HG03064 (cell line): Measurements from ENCODE around the gene NTPCR.
A peak's percentile ranks its signal among the peaks of the same experiment; 100 is the strongest.
"Not testable (repeated sequence)": the region's sequence is repeated elsewhere in the genome, so short reads cannot be mapped to it uniquely, and the experiment has no call there.

Experiments
- ATAC-seq: cut with Tn5 transposase; IDR thresholded peaks from one replicate; pipeline ENCODE4 v1.9.1; 2021; ENCODE audit warnings: low read depth; ENCODE audit not compliant: unreplicated experiment

Gene NTPCR

GRCh38 chr1:232925421-232926220, 24.8 kb upstream of the NTPCR start:
- ATAC-seq: no peak

DNA sequence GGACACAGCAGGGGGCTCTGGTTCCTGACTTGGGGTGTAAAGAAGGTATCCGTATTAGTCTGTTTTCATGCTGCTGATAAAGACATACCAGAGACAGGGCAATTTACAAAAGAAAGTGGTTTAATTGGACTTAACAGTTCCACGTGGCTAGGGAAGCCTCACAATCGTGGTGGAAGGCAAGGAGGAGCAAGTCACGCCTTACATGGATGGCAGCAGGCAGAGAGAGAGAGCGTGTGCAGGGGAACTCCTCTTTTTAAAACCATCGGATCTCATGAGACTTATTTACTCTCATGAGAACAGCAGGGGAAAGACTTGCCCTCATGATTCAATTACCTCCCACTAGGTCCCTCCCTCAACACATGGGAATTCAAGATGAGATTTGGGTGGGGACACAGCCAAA, 23.2 kb upstream of the NTPCR start:
- ATAC-seq: not testable (repeated sequence)

DNA sequence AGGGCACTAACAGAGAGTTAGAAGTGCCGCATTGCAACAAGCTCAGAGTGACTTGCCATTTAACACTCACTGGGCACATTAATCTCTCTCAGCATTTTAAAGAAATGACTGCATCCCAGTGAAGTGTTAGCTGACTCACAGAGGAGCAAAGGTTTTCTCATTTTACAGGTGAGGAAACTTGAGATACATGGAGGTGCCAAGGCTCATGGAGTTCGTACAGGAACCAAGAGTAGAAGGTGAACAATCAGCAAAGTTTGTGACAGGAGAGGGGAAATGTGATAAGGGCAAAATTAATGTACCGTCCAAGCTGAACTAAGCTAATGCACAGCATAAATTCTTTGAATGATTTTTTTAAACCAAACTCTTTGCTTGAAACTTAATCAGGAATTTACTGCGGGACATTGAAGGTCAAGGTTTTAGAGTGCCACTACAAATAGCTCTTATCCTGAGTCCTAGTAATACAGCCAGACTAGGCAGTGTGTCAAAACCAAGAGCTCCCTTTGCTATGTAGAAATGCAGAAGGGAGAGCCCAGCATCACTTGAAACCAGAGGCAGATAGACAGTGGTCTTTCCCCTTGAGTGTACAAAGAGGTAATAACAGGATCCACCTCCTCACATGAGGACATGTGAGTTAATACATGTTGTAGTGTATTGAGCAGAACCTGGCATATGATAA, 22.4 kb upstream of the NTPCR start:
- ATAC-seq: no peak

DNA sequence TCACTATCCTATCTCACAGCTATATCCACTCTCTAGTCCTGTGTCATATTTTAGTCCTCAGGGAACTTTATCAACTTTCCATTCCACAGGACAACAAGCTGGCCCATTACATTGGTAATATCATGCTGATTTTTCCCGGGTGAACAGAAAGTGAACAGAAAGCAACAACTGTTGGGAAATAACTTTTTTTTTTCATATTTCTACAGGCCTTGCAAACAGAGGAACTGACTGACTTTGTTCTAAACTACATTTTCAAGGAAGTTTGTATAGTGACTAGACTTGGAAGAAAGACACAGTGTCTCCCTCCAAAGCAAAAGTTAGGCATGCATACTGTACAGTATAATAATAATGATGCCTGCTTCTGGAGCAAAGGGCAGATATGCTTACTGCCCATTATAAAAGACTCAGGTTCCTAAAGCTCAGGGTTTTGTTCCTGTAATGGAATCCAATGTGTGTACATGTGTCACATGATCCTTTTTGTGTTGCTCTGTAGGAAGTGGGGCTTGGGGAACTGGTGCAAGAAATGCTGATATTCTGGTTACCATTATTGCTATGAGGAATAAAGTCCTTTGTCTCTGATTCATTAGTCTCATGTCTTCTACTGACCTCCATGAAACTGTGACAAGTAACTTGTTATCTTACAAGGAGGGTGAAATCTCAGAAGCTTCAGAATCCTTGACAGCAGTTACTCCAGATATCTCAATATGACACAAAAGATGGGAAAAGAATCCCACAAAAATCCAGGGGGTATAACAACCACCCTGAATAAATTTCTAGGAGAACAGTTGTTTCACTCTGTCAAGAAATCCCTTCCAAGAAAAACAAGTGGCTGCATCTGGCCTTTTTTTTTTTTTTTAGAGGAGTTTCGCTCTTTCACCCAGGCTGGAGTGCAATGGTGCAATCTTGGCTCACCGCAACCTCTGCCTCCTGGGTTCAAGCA, 17.7 kb upstream of the NTPCR start:
- ATAC-seq: no peak

DNA sequence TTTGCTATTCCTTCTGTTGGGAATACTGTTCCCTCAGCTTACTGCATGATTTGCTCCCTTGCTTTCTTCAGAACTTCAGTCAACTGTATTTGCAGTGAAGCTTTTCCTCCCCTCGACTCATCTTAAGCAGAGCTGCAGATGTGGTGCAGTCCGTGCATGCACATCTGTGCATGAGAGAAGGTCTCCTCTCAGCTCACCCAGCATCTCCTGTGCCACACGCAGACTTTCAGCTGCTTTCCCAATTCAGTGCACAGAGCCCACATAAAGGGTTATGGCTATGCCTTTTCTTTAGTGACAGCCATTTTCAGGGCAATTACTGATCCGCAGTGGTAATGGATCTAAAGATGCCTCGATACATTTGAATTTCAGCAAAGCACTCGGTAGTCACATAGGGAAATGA, 13.5 kb upstream of the NTPCR start:
- ATAC-seq: no peak

DNA sequence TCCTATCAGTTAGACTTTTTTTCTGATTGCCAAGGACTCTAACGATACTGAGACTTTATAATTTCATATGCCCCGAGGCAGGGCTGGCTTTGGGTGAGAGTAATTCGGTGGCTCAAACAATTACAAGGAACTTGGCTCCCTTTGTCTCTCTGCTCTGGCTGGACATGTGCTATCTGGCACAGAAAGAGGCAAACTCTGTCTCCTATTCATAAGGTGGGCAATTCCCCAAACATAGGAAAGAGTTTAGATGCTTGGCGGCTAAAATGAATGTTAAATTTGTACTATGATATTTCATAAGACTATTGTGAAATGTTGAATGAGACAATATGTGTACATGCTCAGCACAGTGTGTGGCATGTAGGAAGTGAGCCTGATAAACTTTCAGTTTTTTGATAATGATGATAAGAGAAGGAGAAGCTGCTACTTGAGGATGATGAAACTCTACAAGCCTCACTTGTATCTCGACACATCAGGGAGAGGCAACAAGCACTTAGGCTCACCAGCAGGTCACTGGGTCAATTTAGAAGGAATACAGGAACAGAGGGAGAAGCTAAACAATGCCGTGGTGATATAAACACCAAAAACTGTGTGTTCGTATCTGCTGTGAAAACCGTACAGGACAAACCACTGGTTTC, 12.6 kb upstream of the NTPCR start:
- no peak for ATAC-seq

- no peak for ATAC-seq
These were observed 11.5 kb upstream of the NTPCR start for GRCh38 chr1:232938926-232939325.

GRCh38 chr1:232939748-232940147, 10.7 kb upstream of the NTPCR start:
- ATAC-seq: no peak

GRCh38 chr1:232940262-232940661, 10.1 kb upstream of the NTPCR start:
- ATAC-seq: peak; percentile 53

GRCh38 chr1:232942413-232943294, 7.8 kb upstream of the NTPCR start:
- ATAC-seq: no peak

GRCh38 chr1:232943679-232944252, 6.6 kb upstream of the NTPCR start:
- no peak for ATAC-seq

- no peak for ATAC-seq
These were observed 6.1 kb upstream of the NTPCR start for GRCh38 chr1:232944347-232944746.

GRCh38 chr1:232949636-232950196, 695 bp upstream of the NTPCR start:
- ATAC-seq: no peak

GRCh38 chr1:232951180-232951579, 769 bp downstream of the NTPCR start:
- no peak for ATAC-seq

- ATAC-seq: no peak
These were observed 1.2 kb downstream of the NTPCR start for GRCh38 chr1:232951605-232952004.

- peak; percentile 53 for ATAC-seq
These were observed 2.4 kb downstream of the NTPCR start for GRCh38 chr1:232952514-232953499.

GRCh38 chr1:232954594-232955365, 4.4 kb downstream of the NTPCR start:
- no peak for ATAC-seq
